HG03439 (cell line): ENCODE data around the gene WFDC13.
"Not testable (repeated sequence)": the region's sequence is repeated elsewhere in the genome, so short reads cannot be mapped to it uniquely, and the experiment has no call there.

Source experiments
- ATAC-seq: cut with Tn5 transposase; IDR thresholded peaks from one replicate; pipeline ENCODE4 v1.9.1; 2021; ENCODE audit warnings: mild to moderate bottlenecking, moderate library complexity; ENCODE audit not compliant: unreplicated experiment

Gene WFDC13, protein sequence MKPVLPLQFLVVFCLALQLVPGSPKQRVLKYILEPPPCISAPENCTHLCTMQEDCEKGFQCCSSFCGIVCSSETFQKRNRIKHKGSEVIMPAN

GRCh38 chr20:45701873-45702272 is at the start of gene WFDC13:
WFDC13 (plus strand) TSS chr20:45702038; CDS start chr20:45702124, 86 bp downstream.
- ATAC-seq, result no peak

DNA sequence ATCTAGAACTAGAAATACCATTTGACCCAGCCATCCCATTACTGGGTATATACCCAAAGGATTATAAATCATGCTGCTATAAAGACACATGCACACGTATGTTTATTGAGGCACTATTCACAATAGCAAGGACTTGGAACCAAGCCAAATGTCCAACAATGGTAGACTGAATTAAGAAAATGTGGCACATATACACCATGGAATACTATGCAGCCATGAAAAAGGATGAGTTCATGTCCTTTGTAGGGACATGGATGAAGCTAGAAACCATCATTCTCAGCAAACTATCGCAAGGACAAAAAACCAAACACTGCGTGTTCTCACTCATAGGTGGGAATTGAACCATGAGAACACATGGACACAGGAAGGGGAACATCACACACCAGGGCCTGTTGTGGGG is 44.8 kb upstream of the WFDC13 start:
- not testable (repeated sequence) for ATAC-seq

- ATAC-seq, result no peak
Measured at GRCh38 chr20:45670139-45670538, 31.7 kb upstream of the WFDC13 start, which contains the start of gene WFDC11. WFDC11 (minus strand) TSS chr20:45670239; CDS start chr20:45650600, 19,639 bp downstream.

- no peak for ATAC-seq
Measured at GRCh38 chr20:45672765-45673164, 29.1 kb upstream of the WFDC13 start.

DNA sequence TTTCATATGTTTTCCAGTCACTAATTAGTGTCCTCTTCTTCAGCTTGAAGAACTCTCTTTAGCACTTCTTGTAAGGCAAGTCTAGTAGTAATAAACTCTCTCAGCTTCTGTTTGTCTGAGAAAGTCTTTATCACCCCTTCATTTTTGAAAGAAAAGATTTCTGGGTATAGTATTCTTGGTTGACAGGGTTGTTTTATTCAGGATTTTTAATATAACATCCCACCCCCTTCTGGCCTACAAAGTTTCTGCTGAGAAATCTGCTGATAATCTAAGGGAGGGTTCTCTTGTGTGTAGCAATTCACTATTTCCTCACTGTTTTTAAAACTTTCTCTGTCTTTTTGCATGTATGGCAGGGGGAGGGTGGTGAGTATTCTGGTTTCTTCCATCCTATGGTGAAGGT is 22.2 kb upstream of the WFDC13 start:
- ATAC-seq, result no peak

- no peak for ATAC-seq
Measured at GRCh38 chr20:45685896-45686295, 15.9 kb upstream of the WFDC13 start.

GRCh38 chr20:45693346-45693745 is 8.5 kb upstream of the WFDC13 start:
- not testable (repeated sequence) for ATAC-seq

- ATAC-seq, result no peak
Measured at GRCh38 chr20:45695496-45695895, 6.3 kb upstream of the WFDC13 start.

GRCh38 chr20:45701104-45701503 is 734 bp upstream of the WFDC13 start:
- no peak for ATAC-seq

- no peak for ATAC-seq
Measured at GRCh38 chr20:45704969-45705637, 3.3 kb downstream of the WFDC13 start, which contains the start of gene WFDC10B. WFDC10B (minus strand) TSS chr20:45705019; CDS start chr20:45685992, 19,027 bp downstream.

GRCh38 chr20:45716141-45716688 is 14.4 kb downstream of the WFDC13 start:
- ATAC-seq, result not testable (repeated sequence)

DNA sequence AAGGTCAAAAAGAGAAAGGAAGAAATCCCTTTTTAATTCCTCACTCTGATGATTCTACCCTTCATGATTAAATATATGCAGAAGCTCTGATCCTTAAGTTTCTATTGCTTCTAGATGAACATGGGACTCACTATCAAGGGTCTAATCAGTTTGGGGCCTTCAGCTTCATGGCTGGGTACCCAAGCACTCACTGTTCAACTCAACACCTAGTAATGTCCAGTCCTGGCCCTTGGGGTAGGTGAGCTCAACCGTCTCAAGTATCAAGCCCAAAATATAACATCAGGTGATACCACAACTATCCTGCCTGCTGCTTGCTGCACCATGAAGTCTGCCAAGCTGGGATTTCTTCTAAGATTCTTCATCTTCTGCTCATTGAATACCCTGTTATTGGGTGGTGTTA is 20.2 kb downstream of the WFDC13 start, which contains the start of gene SPINT4:
Gene SPINT4, plus strand, starts transcription at position 301 of the 400 bp plus-strand sequence. Its CDS starts 21 bp downstream, at position 322.
- no peak for ATAC-seq

DNA sequence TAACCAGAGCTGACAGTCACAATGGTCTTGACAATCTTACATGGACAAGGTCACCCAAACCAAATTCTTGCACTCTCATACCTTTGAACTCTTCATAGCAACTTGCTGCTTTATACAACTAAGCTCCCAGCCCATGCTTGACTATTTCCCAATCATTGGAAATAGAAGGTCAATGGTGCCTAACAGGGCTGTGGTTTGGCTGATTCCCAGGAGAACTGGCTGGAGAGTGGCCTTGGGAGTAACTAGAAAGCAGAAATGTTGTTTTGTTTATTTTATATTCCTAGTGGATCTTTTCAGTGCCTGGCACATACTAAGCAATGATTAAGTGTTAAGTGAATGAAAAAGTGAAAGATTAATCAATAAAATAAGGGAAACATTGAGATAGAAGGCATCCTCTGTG is 23.3 kb downstream of the WFDC13 start:
- no peak for ATAC-seq

DNA sequence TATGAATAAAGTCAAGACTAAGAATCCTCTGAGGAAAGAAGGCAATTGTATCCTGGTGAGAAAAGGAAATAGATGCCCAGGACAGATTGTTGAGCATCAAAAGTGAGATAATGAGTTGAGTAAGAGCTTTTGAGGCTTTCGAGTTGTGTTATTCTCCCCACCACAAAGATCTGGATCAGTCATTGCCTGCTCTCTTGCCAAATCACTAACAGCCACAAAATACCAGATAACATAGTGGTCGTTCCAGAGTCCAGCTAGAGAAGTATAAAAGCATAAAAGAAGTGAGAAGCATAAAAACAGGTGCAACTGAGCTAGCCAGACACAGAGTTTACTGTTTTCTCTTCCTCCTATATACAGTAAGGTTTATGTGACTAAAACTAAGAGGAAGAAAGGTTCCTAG is 25.2 kb downstream of the WFDC13 start:
- ATAC-seq, result no peak

DNA sequence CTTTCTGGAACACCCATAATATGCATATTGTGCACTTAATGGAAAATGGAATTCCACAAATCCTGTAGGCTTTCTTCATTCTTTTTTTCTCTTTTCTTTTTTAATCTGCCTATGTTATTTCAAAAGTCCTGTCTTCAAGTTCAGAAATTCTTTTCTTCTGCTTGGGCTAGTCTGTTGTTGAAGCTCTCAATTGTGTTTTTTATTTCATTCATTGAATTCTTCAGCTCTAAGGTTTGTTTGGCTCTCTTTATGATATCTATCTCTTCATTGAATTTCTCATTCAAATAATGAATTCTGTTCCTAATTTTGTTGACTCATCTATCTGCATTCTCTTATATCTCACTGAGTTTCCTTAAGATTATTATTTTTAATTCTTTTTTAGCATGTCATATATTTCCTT is 30.4 kb downstream of the WFDC13 start:
- ATAC-seq, result no peak

DNA sequence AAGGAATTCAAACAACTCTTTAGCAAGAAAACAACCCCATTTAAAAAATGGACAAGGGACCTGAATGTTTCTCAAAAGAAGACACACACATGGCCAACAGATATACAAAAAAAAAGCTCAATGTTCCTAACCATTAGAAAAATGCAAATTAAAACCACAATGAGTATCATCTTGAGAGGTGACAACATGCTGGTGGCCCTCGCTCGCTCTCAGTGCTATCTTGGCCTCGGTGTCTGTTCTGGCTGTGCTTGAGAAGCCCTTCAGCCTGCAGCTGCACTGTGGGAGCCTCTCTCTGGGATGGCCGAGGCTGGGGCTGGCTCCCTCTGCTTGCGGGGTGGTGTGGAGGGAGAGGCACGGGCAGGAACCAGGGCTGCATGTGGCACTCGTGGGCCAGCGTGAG is 33.7 kb downstream of the WFDC13 start:
- no peak for ATAC-seq

DNA sequence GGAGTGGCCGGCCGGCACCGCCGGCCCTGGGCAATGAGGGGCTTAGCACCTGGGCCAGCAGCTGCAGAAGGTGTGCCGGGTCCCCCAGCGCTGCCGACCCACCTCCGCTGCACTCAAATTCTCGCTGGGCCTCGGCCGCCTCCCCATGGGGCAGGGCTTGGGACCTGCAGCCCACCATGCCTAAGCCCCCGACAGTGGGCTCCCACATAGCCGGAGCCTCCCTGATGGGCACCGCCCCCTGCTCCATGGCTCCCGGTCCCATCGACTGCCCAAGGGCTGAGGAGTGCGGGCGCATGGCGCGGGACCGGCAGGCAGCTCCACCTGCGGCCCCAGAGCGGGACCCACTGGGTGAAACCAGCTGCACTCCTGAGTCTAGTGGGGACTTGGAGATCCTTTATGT is 34.1 kb downstream of the WFDC13 start:
- no peak for ATAC-seq

- no peak for ATAC-seq
Measured at GRCh38 chr20:45742596-45742995, 40.8 kb downstream of the WFDC13 start.

GRCh38 chr20:45745015-45745414 is 43.2 kb downstream of the WFDC13 start:
- ATAC-seq, result no peak

DNA sequence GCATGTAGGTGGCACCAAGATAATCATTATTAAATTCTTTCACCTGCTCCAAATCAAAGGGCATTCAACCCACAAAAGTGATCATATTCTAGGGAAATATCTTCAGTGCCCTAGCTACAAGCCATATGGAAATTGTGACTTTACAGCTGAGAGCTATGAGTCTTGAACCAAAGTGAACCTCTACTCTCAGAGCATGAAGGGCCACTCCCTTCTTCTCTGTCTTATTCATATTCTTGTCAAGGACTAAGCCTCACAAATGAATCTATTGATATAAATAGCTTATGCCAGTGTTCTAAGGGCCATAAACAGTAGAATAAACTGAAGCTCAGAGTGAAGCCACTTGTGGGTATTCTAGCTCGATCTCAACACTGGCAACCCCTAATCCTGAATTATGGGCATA is 49.9 kb downstream of the WFDC13 start:
- no peak for ATAC-seq

- ATAC-seq, result no peak
Measured at GRCh38 chr20:45752746-45753145, 50.9 kb downstream of the WFDC13 start.

- no peak for ATAC-seq
Measured at GRCh38 chr20:45758096-45758495, 56.3 kb downstream of the WFDC13 start.
